ENCODE measurements around the gene PYGO1. TPM values are rescaled to one million over a fixed set of nuclear protein-coding genes. Genes with fewer than 3 reads are reported as not detected.

Gene PYGO1
- total RNA-seq, 1 experiment from 2014 or later: 8.9 TPM

GRCh38 chr15:55615445-55615844, 27.3 kb upstream of the PYGO1 start:
- BruUV-seq (replicated peaks): no TSS peak

GRCh38 chr15:55613727-55614126, 25.6 kb upstream of the PYGO1 start:
- H3K27me3 Mint-ChIP-seq (ENCODE audit: insufficient read depth, unreplicated experiment): no peaks in the 10 kb centered on the region
- no peak overlapping the region for H3K27ac Mint-ChIP-seq (ENCODE audit: unreplicated experiment)
- ChIA-PET POLR2A (no interaction called here), CTCF (no interaction called here)
- H3K9me3 Mint-ChIP-seq (ENCODE audit: unreplicated experiment): no peaks in the 10 kb centered on the region
- H3K36me3 ChIP-seq (ENCODE audit: control insufficient read depth, insufficient read depth, low read length): no peaks in the 10 kb centered on the region
- no peaks in the 10 kb centered on the region; the same call in 1 of the 2 replicates for H3K4me1 ChIP-seq
- no peak for DNase-seq
- intact Hi-C loops (cut with micrococcal nuclease; ENCODE audit: unreplicated experiment): no loop called here
- H3K4me3 ChIP-seq (ENCODE audit: low read depth, low read length): no peak overlapping the region
- no TSS peak for BruUV-seq (replicated peaks)
- no peak overlapping the region for H3K4me3 Mint-ChIP-seq (ENCODE audit: unreplicated experiment)
- H3K36me3 Mint-ChIP-seq (ENCODE audit: insufficient read depth, unreplicated experiment): peaks cover 15% of the 10 kb centered on the region
- no peak for TF ChIP-seq CTCF (IDR thresholded peaks at IDR 0.05; ENCODE audit: insufficient read depth in 1 of 2, low read depth in 1 of 2, low read length in 1 of 2, severe bottlenecking in 1 of 2, unreplicated experiment in 1 of 2)
- H3K9me3 ChIP-seq: no peaks in the 10 kb centered on the region
- no peaks in the 10 kb centered on the region for H3K4me1 Mint-ChIP-seq (ENCODE audit: low read depth, unreplicated experiment)
- no peaks in the 10 kb centered on the region for H3K27me3 ChIP-seq (replicated peaks; ENCODE audit: control insufficient read depth, insufficient read depth, low read length)

More at GRCh38 chr15:55615445-55615844, 27.3 kb upstream of the PYGO1 start:
- no peaks in the 10 kb centered on the region for H3K9me3 ChIP-seq
- Mint-ChIP-seq H3K4me3 (ENCODE audit: unreplicated experiment) (no peak overlapping the region), H3K27me3 (ENCODE audit: insufficient read depth, unreplicated experiment) (no peaks in the 10 kb centered on the region), H3K4me1 (ENCODE audit: low read depth, unreplicated experiment) (no peaks in the 10 kb centered on the region), H3K36me3 (ENCODE audit: insufficient read depth, unreplicated experiment) (peaks cover 13% of the 10 kb centered on the region), H3K9me3 (ENCODE audit: unreplicated experiment) (no peaks in the 10 kb centered on the region), H3K27ac (ENCODE audit: unreplicated experiment) (no peak overlapping the region)
- H3K4me3 ChIP-seq (ENCODE audit: low read depth, low read length): no peak overlapping the region
- no peaks in the 10 kb centered on the region; the same call in 1 of the 2 replicates for H3K4me1 ChIP-seq
- H3K36me3 ChIP-seq (ENCODE audit: control insufficient read depth, insufficient read depth, low read length): no peaks in the 10 kb centered on the region
- H3K27me3 ChIP-seq (replicated peaks; ENCODE audit: control insufficient read depth, insufficient read depth, low read length): no peaks in the 10 kb centered on the region
- intact Hi-C loops (cut with micrococcal nuclease; ENCODE audit: unreplicated experiment): no loop called here
- DNase-seq: no peak
- CTCF ChIA-PET: interaction anchor here (0.7 kb wide), 1 partner anchor 52 kb away, joined by 3 read pairs; no protein-coding TSS in a partner anchor
- POLR2A ChIA-PET: no interaction called here
- TF ChIP-seq CTCF (IDR thresholded peaks at IDR 0.05; ENCODE audit: insufficient read depth in 1 of 2, low read depth in 1 of 2, low read length in 1 of 2, severe bottlenecking in 1 of 2, unreplicated experiment in 1 of 2): no peak

- intact Hi-C loops (cut with micrococcal nuclease; ENCODE audit: unreplicated experiment): no loop called here
- no peak overlapping the region for H3K27ac Mint-ChIP-seq (ENCODE audit: unreplicated experiment)
Measured at GRCh38 chr15:55606214-55606613, 18.1 kb upstream of the PYGO1 start.

More at GRCh38 chr15:55606214-55606613, 18.1 kb upstream of the PYGO1 start:
- no peak overlapping the region for H3K4me3 ChIP-seq (ENCODE audit: low read depth, low read length)
- no peaks in the 10 kb centered on the region for H3K4me1 Mint-ChIP-seq (ENCODE audit: low read depth, unreplicated experiment)
- POLR2A ChIA-PET: no interaction called here
- no peak overlapping the region for H3K4me3 Mint-ChIP-seq (ENCODE audit: unreplicated experiment)
- H3K9me3 ChIP-seq: peaks cover 7% of the 10 kb centered on the region; the same call in 1 of the 2 replicates
- peaks cover 4% of the 10 kb centered on the region for H3K27me3 Mint-ChIP-seq (ENCODE audit: insufficient read depth, unreplicated experiment)
- H3K27me3 ChIP-seq (replicated peaks; ENCODE audit: control insufficient read depth, insufficient read depth, low read length): no peaks in the 10 kb centered on the region
- BruUV-seq (replicated peaks): no TSS peak
- H3K36me3 ChIP-seq (ENCODE audit: control insufficient read depth, insufficient read depth, low read length): no peaks in the 10 kb centered on the region
- H3K4me1 ChIP-seq: no peaks in the 10 kb centered on the region
- CTCF ChIA-PET: no interaction called here
- no peak for TF ChIP-seq CTCF (IDR thresholded peaks at IDR 0.05; ENCODE audit: insufficient read depth in 1 of 2, low read depth in 1 of 2, low read length in 1 of 2, severe bottlenecking in 1 of 2, unreplicated experiment in 1 of 2)
- no peaks in the 10 kb centered on the region for H3K9me3 Mint-ChIP-seq (ENCODE audit: unreplicated experiment)
- no peak for DNase-seq
- peaks cover 6% of the 10 kb centered on the region for H3K36me3 Mint-ChIP-seq (ENCODE audit: insufficient read depth, unreplicated experiment)
